NK-92 (cell line): ENCODE data around the gene FGG.

ENCODE experiments used
- DNase-seq: peaks from one replicate; lab custom pipeline; 2025; ENCODE audit not compliant: unreplicated experiment; lab: John Stamatoyannopoulos, UW

FGG gene

GRCh38 chr4:154586296-154587033 is 26.0 kb downstream of the FGG start:
- DNase-seq, result no peak

GRCh38 chr4:154585369-154586018 is 27.0 kb downstream of the FGG start:
- no peak for DNase-seq

- no peak for DNase-seq
These were observed 28.2 kb downstream of the FGG start for GRCh38 chr4:154584259-154584658.

- DNase-seq, result no peak
These were observed 28.8 kb downstream of the FGG start for GRCh38 chr4:154583677-154584076.

- DNase-seq, result no peak
These were observed 29.2 kb downstream of the FGG start for GRCh38 chr4:154583230-154583629.

- no peak for DNase-seq
These were observed 29.7 kb downstream of the FGG start for GRCh38 chr4:154582723-154583122.

GRCh38 chr4:154579927-154580326 is 32.5 kb downstream of the FGG start:
- DNase-seq, result no peak

GRCh38 chr4:154578919-154579318 is 33.5 kb downstream of the FGG start:
- no peak for DNase-seq

- no peak for DNase-seq
These were observed 35.1 kb downstream of the FGG start for GRCh38 chr4:154577324-154577723.

GRCh38 chr4:154574311-154574710 is 38.1 kb downstream of the FGG start:
- no peak for DNase-seq

GRCh38 chr4:154573190-154573870 is 39.1 kb downstream of the FGG start:
- no peak for DNase-seq

GRCh38 chr4:154569584-154569983 is 42.9 kb downstream of the FGG start:
- no peak for DNase-seq

- no peak for DNase-seq
These were observed 43.4 kb downstream of the FGG start for GRCh38 chr4:154569028-154569427.

- DNase-seq, result no peak
These were observed 45.7 kb downstream of the FGG start for GRCh38 chr4:154566639-154567204.

GRCh38 chr4:154565704-154566103 is 46.8 kb downstream of the FGG start:
- no peak for DNase-seq

- no peak for DNase-seq
These were observed 48.1 kb downstream of the FGG start for GRCh38 chr4:154564311-154564710.

GRCh38 chr4:154562697-154563254 is 49.7 kb downstream of the FGG start, which contains the start of gene FGB:
Gene FGB, plus strand, starts transcription at chr4:154563011. Its CDS starts 8 bp downstream, at chr4:154563019.
- no peak for DNase-seq

GRCh38 chr4:154560824-154561231 is 51.6 kb downstream of the FGG start:
- DNase-seq, result no peak

- DNase-seq, result no peak
These were observed 52.0 kb downstream of the FGG start for GRCh38 chr4:154560419-154560801.

- DNase-seq, result no peak
These were observed 52.7 kb downstream of the FGG start for GRCh38 chr4:154559494-154560418.
